Activated T-helper 1 cell treated with anti-CD3 and anti-CD28 coated beads, Interleukin-2, amount 50 U/mL, for 16 hours (primary cell): ENCODE results near the gene GPR176.
"Not testable (repeated sequence)": the region's sequence is repeated elsewhere in the genome, so short reads cannot be mapped to it uniquely, and the experiment has no call there.

Experiments
- DNase-seq, 2 donors: peaks; one replicate each; pipeline ENCODE4 v3.0.0-alpha.2; 2020; ENCODE audit warnings: low read depth in 1 of 2, low spot score in 1 of 2

GPR176 gene

GRCh38 chr15:39936187-39936586, 16.1 kb upstream of the GPR176 start:
- DNase-seq: no peak

- no peak for DNase-seq
These were observed 15.2 kb upstream of the GPR176 start for GRCh38 chr15:39935241-39935640.

GRCh38 chr15:39934397-39935071, 14.5 kb upstream of the GPR176 start:
- no peak for DNase-seq

GRCh38 chr15:39931615-39932014, 11.5 kb upstream of the GPR176 start:
- no peak for DNase-seq

GRCh38 chr15:39926526-39926925, 6.5 kb upstream of the GPR176 start:
- DNase-seq: no peak

GRCh38 chr15:39925112-39925842, 5.2 kb upstream of the GPR176 start:
- DNase-seq: no peak

- DNase-seq: no peak
These were observed 4.4 kb upstream of the GPR176 start for GRCh38 chr15:39924437-39924836.

GRCh38 chr15:39922462-39923092, 2.5 kb upstream of the GPR176 start:
- no peak for DNase-seq

- DNase-seq: no peak
These were observed 1.2 kb upstream of the GPR176 start for GRCh38 chr15:39921274-39921638.

- peak; percentile 51 to 72 for DNase-seq
These were observed 626 bp upstream of the GPR176 start for GRCh38 chr15:39920510-39921273.

- no peak for DNase-seq
These were observed 687 bp downstream of the GPR176 start for GRCh38 chr15:39919411-39919747.

GRCh38 chr15:39918688-39919385, 1.2 kb downstream of the GPR176 start:
- DNase-seq: no peak

GRCh38 chr15:39914977-39915376, 5.1 kb downstream of the GPR176 start:
- no peak for DNase-seq

- DNase-seq: no peak
These were observed 11.1 kb downstream of the GPR176 start for GRCh38 chr15:39909007-39909406.

GRCh38 chr15:39908186-39908585, 11.9 kb downstream of the GPR176 start:
- no peak for DNase-seq

- no peak for DNase-seq
These were observed 12.8 kb downstream of the GPR176 start for GRCh38 chr15:39907216-39907615.

- DNase-seq: no peak
These were observed 16.0 kb downstream of the GPR176 start for GRCh38 chr15:39904115-39904514.

GRCh38 chr15:39898317-39898716, 21.7 kb downstream of the GPR176 start:
- no peak for DNase-seq

- no peak for DNase-seq
These were observed 23.2 kb downstream of the GPR176 start for GRCh38 chr15:39896846-39897245.

- no peak for DNase-seq
These were observed 24.0 kb downstream of the GPR176 start for GRCh38 chr15:39896101-39896500.

GRCh38 chr15:39893051-39893450, 27.0 kb downstream of the GPR176 start:
- not testable (repeated sequence) for DNase-seq
